GM21381 (cell line): ENCODE data around the gene HTRA2.
A peak's percentile ranks its signal among the peaks of the same experiment; 100 is the strongest.

Experiments
- ATAC-seq: cut with Tn5 transposase; IDR thresholded peaks from one replicate; pipeline ENCODE4 v1.9.1; 2021; ENCODE audit warnings: mild to moderate bottlenecking, moderate library complexity; ENCODE audit not compliant: unreplicated experiment

HTRA2 gene

GRCh38 chr2:74536166-74536950, 6.6 kb downstream of the HTRA2 start:
- no peak for ATAC-seq

GRCh38 chr2:74537140-74537539, 7.4 kb downstream of the HTRA2 start:
- ATAC-seq = no peak

GRCh38 chr2:74538881-74539339, 9.2 kb downstream of the HTRA2 start:
- no peak for ATAC-seq

GRCh38 chr2:74540291-74540690, 10.6 kb downstream of the HTRA2 start:
- no peak for ATAC-seq

GRCh38 chr2:74542978-74543377, 13.2 kb downstream of the HTRA2 start:
- ATAC-seq = no peak

- ATAC-seq = no peak
Observed at GRCh38 chr2:74544634-74545033, 14.9 kb downstream of the HTRA2 start.

GRCh38 chr2:74546004-74546403, 16.3 kb downstream of the HTRA2 start:
- no peak for ATAC-seq

- no peak for ATAC-seq
Observed at GRCh38 chr2:74548285-74548899, 18.7 kb downstream of the HTRA2 start.

- ATAC-seq = no peak
Observed at GRCh38 chr2:74548900-74549826, 19.4 kb downstream of the HTRA2 start.

GRCh38 chr2:74550231-74550630, 20.5 kb downstream of the HTRA2 start:
- ATAC-seq = no peak

GRCh38 chr2:74551530-74551929, 21.8 kb downstream of the HTRA2 start:
- no peak for ATAC-seq

- ATAC-seq = no peak
Observed at GRCh38 chr2:74551942-74552913, 22.5 kb downstream of the HTRA2 start.

GRCh38 chr2:74552914-74553811, 23.4 kb downstream of the HTRA2 start:
- ATAC-seq = no peak

GRCh38 chr2:74553892-74554819, 24.4 kb downstream of the HTRA2 start, which contains the start of the genes DOK1 and LOXL3:
Gene DOK1 (plus strand): TSS chr2:74554720. CDS start chr2:74554755, 35 bp downstream.
Gene LOXL3 (minus strand): TSS chr2:74553942. CDS start chr2:74552634, 1,308 bp downstream.
- ATAC-seq = peak; percentile 56

- ATAC-seq = peak; percentile 32
Observed at GRCh38 chr2:74554820-74555531, 25.2 kb downstream of the HTRA2 start.

- no peak for ATAC-seq
Observed at GRCh38 chr2:74555610-74556103, 25.9 kb downstream of the HTRA2 start.

- no peak for ATAC-seq
Observed at GRCh38 chr2:74556159-74556558, 26.4 kb downstream of the HTRA2 start.
